HepG2 (cell line): Measurements from ENCODE around the gene SPNS2. TPM values are rescaled to one million over a fixed set of nuclear protein-coding genes. Genes with fewer than 3 reads are reported as not detected.

ENCODE experiments used
- ATM ChIP-seq: fragments of 450-650 bp; IDR thresholded peaks from 2 replicates; pipeline ENCODE4 v1.7.1; 2017; ENCODE audit warnings: mild to moderate bottlenecking, borderline replicate concordance
- CENPT ChIP-seq: sonication (generic); formaldehyde crosslinking; IDR thresholded peaks from 2 replicates; pipeline ENCODE4 v1.8.0; 2022; ENCODE audit warnings: low read depth, mild to moderate bottlenecking, moderate library complexity, missing genetic modification reagents
- GTF2F1 ChIP-seq: fragments of 150-350 bp; IDR thresholded peaks from 2 replicates; pipeline ENCODE4 v1.6.1; 2014; ENCODE audit warnings: low read length
- KDM6A ChIP-seq: IDR thresholded peaks from 2 replicates; pipeline ENCODE4 v1.6.1; 2016; ENCODE audit warnings: low read depth
- KLF9 ChIP-seq: IDR thresholded peaks from 2 replicates; pipeline ENCODE4 v1.6.1; 2016; ENCODE audit warnings: low read depth
- MED1 ChIP-seq: sonication (generic); formaldehyde crosslinking; IDR thresholded peaks from 2 replicates; pipeline ENCODE4 v1.4.0; 2020; ENCODE audit warnings: missing genetic modification reagents
- MIER3 ChIP-seq: IDR thresholded peaks from 2 replicates; pipeline ENCODE4 v1.6.1; 2016; ENCODE audit warnings: missing compliant biosample characterization, borderline replicate concordance
- MIXL1 ChIP-seq: IDR thresholded peaks from 2 replicates; pipeline ENCODE4 v1.6.1; 2016
- MLXIP ChIP-seq: sonication (generic); formaldehyde crosslinking; IDR thresholded peaks from 2 replicates; pipeline ENCODE4 v1.9.0; 2021; ENCODE audit warnings: missing genetic modification reagents, borderline replicate concordance
- MYNN ChIP-seq: sonication (generic); formaldehyde crosslinking; IDR thresholded peaks from 2 replicates; pipeline ENCODE4 v1.4.0; 2020; ENCODE audit warnings: mild to moderate bottlenecking, low read depth, missing genetic modification reagents
- PAF1 ChIP-seq: IDR thresholded peaks from 2 replicates; pipeline ENCODE4 v1.6.1; 2016; ENCODE audit warnings: missing genetic modification reagents, missing compliant biosample characterization
- RFXANK ChIP-seq: IDR thresholded peaks from 2 replicates; pipeline ENCODE4 v1.6.1; 2016
- SP4 ChIP-seq: sonication (generic); formaldehyde crosslinking; IDR thresholded peaks from 2 replicates; pipeline ENCODE4 v1.8.1; 2023; ENCODE audit warnings: mild to moderate bottlenecking, missing genetic modification reagents
- THAP11 ChIP-seq: IDR thresholded peaks from 2 replicates; pipeline ENCODE4 v1.6.1; 2016; ENCODE audit warnings: missing biosample characterization, missing genetic modification reagents
- ZBTB42 ChIP-seq: sonication (generic); formaldehyde crosslinking; IDR thresholded peaks from 2 replicates; pipeline ENCODE4 v1.5.0; 2020; ENCODE audit warnings: mild to moderate bottlenecking, missing genetic modification reagents
- ZMAT5 ChIP-seq: sonication (generic); formaldehyde crosslinking; IDR thresholded peaks from 2 replicates; pipeline ENCODE4 v1.5.0; 2020; ENCODE audit warnings: mild to moderate bottlenecking, low read depth, missing genetic modification reagents, borderline replicate concordance
- ZNF274 ChIP-seq: sonication (generic); formaldehyde crosslinking; IDR thresholded peaks from 2 replicates; pipeline ENCODE4 v1.5.1; 2020; ENCODE audit warnings: mild to moderate bottlenecking, missing genetic modification reagents
- ZNF33B ChIP-seq: sonication (generic); formaldehyde crosslinking; IDR thresholded peaks from 2 replicates; pipeline ENCODE4 v1.5.1; 2020; ENCODE audit warnings: mild to moderate bottlenecking, missing genetic modification reagents
- ZNF430 ChIP-seq: sonication (generic); formaldehyde crosslinking; IDR thresholded peaks from 2 replicates; pipeline ENCODE4 v1.9.0; 2021; ENCODE audit warnings: mild to moderate bottlenecking, missing genetic modification reagents
- ZNF777 ChIP-seq: sonication (generic); formaldehyde crosslinking; IDR thresholded peaks from 2 replicates; pipeline ENCODE4 v1.4.0; 2020; ENCODE audit warnings: missing genetic modification reagents
- polyA plus RNA-seq, 8 experiments: library from polyadenylated mRNA; depleted of rRNA in 3 of 8; stranded (reverse) in 7 of 8; unstranded in 1 of 8; fragments of >200 nt; fragmentation: Illumina TruSeq in 4 of 8; extraction: Trizol in 4 of 8; gene quantifications; 2 replicates each; pipeline versions ENCODE4 v1.2.1 to v1.2.3, GENCODE V29; 2011 to 2016; ENCODE audit warnings: low read depth in 4 of 8, missing spikeins in 1 of 8, mixed read lengths in 1 of 8; ENCODE audit not compliant: insufficient read depth in 1 of 8
- total RNA-seq, 5 experiments: library from RNA; depleted of rRNA; stranded (reverse); fragments of >200 nt; fragmentation: Illumina TruSeq; extraction: Trizol; gene quantifications; 2 replicates each; pipeline ENCODE4 v1.2.3, GENCODE V29; 2016; ENCODE audit warnings: low read depth in 1 of 5
- TF ChIP-seq, protein P1 (sequence below): sonication (generic); formaldehyde crosslinking; IDR thresholded peaks from 2 replicates; pipeline ENCODE4 v1.4.0; 2020; ENCODE audit warnings: missing genetic modification reagents
- TF ChIP-seq, protein P2 (sequence below): sonication (generic); formaldehyde crosslinking; conservative IDR thresholded peaks from 2 replicates; pipeline ENCODE4 v1.4.0; 2020; ENCODE audit warnings: missing genetic modification reagents

SPNS2 gene
- total and polyA plus RNA-seq, 2 of the 13 experiments (the other 11 are each of a cell fraction or from before 2014, with no cell fraction given), result 0.01 TPM; not detected in 1

- TF ChIP-seq, protein P1, sequence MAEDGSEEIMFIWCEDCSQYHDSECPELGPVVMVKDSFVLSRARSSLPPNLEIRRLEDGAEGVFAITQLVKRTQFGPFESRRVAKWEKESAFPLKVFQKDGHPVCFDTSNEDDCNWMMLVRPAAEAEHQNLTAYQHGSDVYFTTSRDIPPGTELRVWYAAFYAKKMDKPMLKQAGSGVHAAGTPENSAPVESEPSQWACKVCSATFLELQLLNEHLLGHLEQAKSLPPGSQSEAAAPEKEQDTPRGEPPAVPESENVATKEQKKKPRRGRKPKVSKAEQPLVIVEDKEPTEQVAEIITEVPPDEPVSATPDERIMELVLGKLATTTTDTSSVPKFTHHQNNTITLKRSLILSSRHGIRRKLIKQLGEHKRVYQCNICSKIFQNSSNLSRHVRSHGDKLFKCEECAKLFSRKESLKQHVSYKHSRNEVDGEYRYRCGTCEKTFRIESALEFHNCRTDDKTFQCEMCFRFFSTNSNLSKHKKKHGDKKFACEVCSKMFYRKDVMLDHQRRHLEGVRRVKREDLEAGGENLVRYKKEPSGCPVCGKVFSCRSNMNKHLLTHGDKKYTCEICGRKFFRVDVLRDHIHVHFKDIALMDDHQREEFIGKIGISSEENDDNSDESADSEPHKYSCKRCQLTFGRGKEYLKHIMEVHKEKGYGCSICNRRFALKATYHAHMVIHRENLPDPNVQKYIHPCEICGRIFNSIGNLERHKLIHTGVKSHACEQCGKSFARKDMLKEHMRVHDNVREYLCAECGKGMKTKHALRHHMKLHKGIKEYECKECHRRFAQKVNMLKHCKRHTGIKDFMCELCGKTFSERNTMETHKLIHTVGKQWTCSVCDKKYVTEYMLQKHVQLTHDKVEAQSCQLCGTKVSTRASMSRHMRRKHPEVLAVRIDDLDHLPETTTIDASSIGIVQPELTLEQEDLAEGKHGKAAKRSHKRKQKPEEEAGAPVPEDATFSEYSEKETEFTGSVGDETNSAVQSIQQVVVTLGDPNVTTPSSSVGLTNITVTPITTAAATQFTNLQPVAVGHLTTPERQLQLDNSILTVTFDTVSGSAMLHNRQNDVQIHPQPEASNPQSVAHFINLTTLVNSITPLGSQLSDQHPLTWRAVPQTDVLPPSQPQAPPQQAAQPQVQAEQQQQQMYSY (CRISPR knock-in tag), result no peak
- TF ChIP-seq SP4 (CRISPR knock-in tag) (no peak), KLF9 (CRISPR knock-in tag) (peak; percentile 77; the same call in 1 of the 2 replicates), ZNF33B (CRISPR knock-in tag) (no peak), PAF1 (no peak), KDM6A (CRISPR knock-in tag) (no peak), MIER3 (CRISPR knock-in tag) (0 out of 2 replicates have a peak, but pooled peaks have one; percentile 12), ATM (no peak), MED1 (CRISPR knock-in tag) (peak; percentile 60), ZBTB42 (no peak), THAP11 (peak; percentile 86), ZNF274 (CRISPR knock-in tag) (peak; percentile 84), ZNF777 (CRISPR knock-in tag) (peak; percentile 49; the same call in 1 of the 2 replicates), MYNN (peak; percentile 24; the same call in 1 of the 2 replicates), MLXIP (CRISPR knock-in tag) (no peak), MIXL1 (CRISPR knock-in tag) (0 out of 2 replicates have a peak, but pooled peaks have one; percentile 9), GTF2F1 (no peak), RFXANK (CRISPR knock-in tag) (no peak), CENPT (CRISPR knock-in tag) (peak; percentile 71; the same call in 1 of the 2 replicates), ZMAT5 (no peak), ZNF430 (CRISPR knock-in tag) (peak; percentile 91)
- TF ChIP-seq, protein P2, sequence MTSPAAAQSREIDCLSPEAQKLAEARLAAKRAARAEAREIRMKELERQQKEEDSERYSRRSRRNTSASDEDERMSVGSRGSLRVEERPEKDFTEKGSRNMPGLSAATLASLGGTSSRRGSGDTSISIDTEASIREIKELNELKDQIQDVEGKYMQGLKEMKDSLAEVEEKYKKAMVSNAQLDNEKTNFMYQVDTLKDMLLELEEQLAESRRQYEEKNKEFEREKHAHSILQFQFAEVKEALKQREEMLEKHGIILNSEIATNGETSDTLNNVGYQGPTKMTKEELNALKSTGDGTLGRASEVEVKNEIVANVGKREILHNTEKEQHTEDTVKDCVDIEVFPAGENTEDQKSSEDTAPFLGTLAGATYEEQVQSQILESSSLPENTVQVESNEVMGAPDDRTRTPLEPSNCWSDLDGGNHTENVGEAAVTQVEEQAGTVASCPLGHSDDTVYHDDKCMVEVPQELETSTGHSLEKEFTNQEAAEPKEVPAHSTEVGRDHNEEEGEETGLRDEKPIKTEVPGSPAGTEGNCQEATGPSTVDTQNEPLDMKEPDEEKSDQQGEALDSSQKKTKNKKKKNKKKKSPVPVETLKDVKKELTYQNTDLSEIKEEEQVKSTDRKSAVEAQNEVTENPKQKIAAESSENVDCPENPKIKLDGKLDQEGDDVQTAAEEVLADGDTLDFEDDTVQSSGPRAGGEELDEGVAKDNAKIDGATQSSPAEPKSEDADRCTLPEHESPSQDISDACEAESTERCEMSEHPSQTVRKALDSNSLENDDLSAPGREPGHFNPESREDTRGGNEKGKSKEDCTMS (CRISPR knock-in tag), result no peak
Measured at GRCh38 chr17:4554997-4555799, 56.5 kb downstream of the SPNS2 start, which contains the start of gene MYBBP1A (continued).
